Sigmoid colon (tissue), 7 donors: ENCODE measurements around the gene TRPM4. TPM values are rescaled to one million over a fixed set of nuclear protein-coding genes. Genes with fewer than 3 reads are reported as not detected.
"Not testable (repeated sequence)": the region's sequence is repeated elsewhere in the genome, so short reads cannot be mapped to it uniquely, and the experiment has no call there.

Experiments
- DNase-seq: peaks from one replicate; pipeline ENCODE4 v3.0.0-alpha.2; 2019
- H3K27ac ChIP-seq, 4 donors: fragments of 200-600 bp; sonication (generic); one replicate each; pipeline ENCODE4 v1.5.1; 2016 to 2019; ENCODE audit warnings: mild to moderate bottlenecking in 1 of 4
- H3K27me3 ChIP-seq, 3 donors: fragments of 200-600 bp; sonication (generic); one replicate each; pipeline ENCODE4 v1.5.1; 2019; ENCODE audit warnings: mild to moderate bottlenecking in 1 of 3
- H3K36me3 ChIP-seq, 4 donors: fragments of 200-600 bp; sonication (generic); one replicate each; pipeline ENCODE4 v1.5.1; 2016 to 2019
- H3K4me1 ChIP-seq, 4 donors: fragments of 200-600 bp; sonication (generic); one replicate each; pipeline ENCODE4 v1.5.1; 2017 to 2019
- H3K4me3 ChIP-seq, 4 donors: fragments of 200-600 bp; sonication (generic); one replicate each; pipeline ENCODE4 v1.5.1; 2017 to 2019; ENCODE audit warnings: mild to moderate bottlenecking in 2 of 4, moderate library complexity in 1 of 4
- H3K9me3 ChIP-seq, 4 donors: fragments of 200-600 bp in 3 of 4; sonication (generic) in 3 of 4; one replicate each; pipeline versions ENCODE4 v1.5.1 to v1.6.1; 2013 to 2019
- EP300 ChIP-seq, 4 donors: sonication (generic); formaldehyde crosslinking; IDR thresholded peaks; one replicate each; pipeline ENCODE4 v1.6.1; 2017; ENCODE audit warnings: antibody characterized with exemption in 4 of 4
- POLR2A ChIP-seq, 2 donors: fragments of 450-650 bp; IDR thresholded peaks; one replicate each; pipeline ENCODE4 v1.6.1; 2016; ENCODE audit warnings: antibody characterized with exemption in 2 of 2, mild to moderate bottlenecking in 2 of 2, moderate library complexity in 2 of 2
- POLR2AphosphoS5 ChIP-seq, 4 donors: sonication (generic); formaldehyde crosslinking; IDR thresholded peaks; one replicate each; pipeline ENCODE4 v1.6.1; 2017; ENCODE audit warnings: antibody characterized with exemption in 4 of 4
- WGBS, 2 donors: extraction: QIAGEN DNeasy Blood & Tissue Kit; methylation state at CpG; one replicate each; pipeline ENCODE4 v1.1.7; 2013; 5-methylcytosine and 5-hydroxymethylcytosine counted together
- intact Hi-C: fragments of 100-400 bp; cut with DNase I; formaldehyde crosslinking; loops from one replicate; pipeline ENCODE4 v1.15.1; 2023
- polyA plus RNA-seq, 3 donors: library from polyadenylated mRNA; stranded (reverse); fragments of 200-250 nt; gene quantifications; one replicate each; pipeline ENCODE4 v1.2.3, GENCODE V29; 2013
- total RNA-seq, 4 donors: library from RNA; depleted of rRNA; stranded (reverse); fragments of >200 nt; gene quantifications; one replicate each; pipeline ENCODE4 v1.1.0, GENCODE V29; 2016
- TF ChIP-seq, protein P1 (sequence below), 4 experiments: fragments of 450-650 bp in 3 of 4; fragments of 200-600 bp in 1 of 4; IDR thresholded peaks; one replicate each; pipeline ENCODE4 v1.5.1; 2016 to 2019; ENCODE audit warnings: antibody characterized with exemption in 4 of 4, mild to moderate bottlenecking in 3 of 4, moderate library complexity in 2 of 4
- donor health status: healthy with polysubstance abuse.
- donor health status: Bipolar disorder and iron deficiency.
- donor health status: healthy.

Gene TRPM4
- total and polyA plus RNA-seq, 7 donors, result 7.9 to 166 (median 18.0) TPM

DNA sequence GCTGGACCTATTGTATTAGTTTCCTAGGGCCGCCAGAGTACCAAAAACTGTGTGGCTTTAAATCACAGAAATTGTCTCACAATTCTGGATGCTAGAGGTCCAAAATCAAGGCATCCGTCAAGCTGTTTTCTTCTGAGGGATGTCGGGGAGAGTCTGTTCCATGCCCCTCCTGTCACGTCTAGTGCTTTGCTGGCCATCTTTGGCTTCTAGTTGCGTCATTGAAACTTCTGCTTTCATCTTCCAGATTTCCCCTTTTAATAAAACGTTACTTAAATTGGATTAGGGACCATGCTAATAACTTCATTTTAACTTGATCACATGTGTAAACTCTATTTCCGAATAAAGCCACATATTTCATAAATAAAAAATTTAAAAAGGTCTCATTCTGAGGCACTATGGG lies 47.5 kb downstream of the TRPM4 start:
- TF ChIP-seq, protein P1, sequence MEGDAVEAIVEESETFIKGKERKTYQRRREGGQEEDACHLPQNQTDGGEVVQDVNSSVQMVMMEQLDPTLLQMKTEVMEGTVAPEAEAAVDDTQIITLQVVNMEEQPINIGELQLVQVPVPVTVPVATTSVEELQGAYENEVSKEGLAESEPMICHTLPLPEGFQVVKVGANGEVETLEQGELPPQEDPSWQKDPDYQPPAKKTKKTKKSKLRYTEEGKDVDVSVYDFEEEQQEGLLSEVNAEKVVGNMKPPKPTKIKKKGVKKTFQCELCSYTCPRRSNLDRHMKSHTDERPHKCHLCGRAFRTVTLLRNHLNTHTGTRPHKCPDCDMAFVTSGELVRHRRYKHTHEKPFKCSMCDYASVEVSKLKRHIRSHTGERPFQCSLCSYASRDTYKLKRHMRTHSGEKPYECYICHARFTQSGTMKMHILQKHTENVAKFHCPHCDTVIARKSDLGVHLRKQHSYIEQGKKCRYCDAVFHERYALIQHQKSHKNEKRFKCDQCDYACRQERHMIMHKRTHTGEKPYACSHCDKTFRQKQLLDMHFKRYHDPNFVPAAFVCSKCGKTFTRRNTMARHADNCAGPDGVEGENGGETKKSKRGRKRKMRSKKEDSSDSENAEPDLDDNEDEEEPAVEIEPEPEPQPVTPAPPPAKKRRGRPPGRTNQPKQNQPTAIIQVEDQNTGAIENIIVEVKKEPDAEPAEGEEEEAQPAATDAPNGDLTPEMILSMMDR (IDR thresholded peaks at IDR 0.05), result no peak
- TF ChIP-seq POLR2A (IDR thresholded peaks at IDR 0.05) (no peak), POLR2AphosphoS5 (IDR thresholded peaks at IDR 0.05) (no peak), EP300 (IDR thresholded peaks at IDR 0.05) (no peak)
- Histone ChIP-seq H3K4me3 (no peak overlapping the region), H3K4me1 (peaks cover 0 to 8% (median under 1%) of the 10 kb centered on the region in 4 donors), H3K9me3 (no peaks in the 10 kb centered on the region), H3K27ac (no peak overlapping the region), H3K27me3 (no peaks in the 10 kb centered on the region), H3K36me3 (peaks cover 0 to 51% (median 8%) of the 10 kb centered on the region in 4 donors)
- no peak for DNase-seq
- WGBS, 2 donors, result 81 to 89% methylated on average over 7 of the region's 7 CpGs
- intact Hi-C loops, result loop anchor here (5.0 kb wide), 3 partner anchors 58 to 128 kb away; no protein-coding TSS in a partner anchor

DNA sequence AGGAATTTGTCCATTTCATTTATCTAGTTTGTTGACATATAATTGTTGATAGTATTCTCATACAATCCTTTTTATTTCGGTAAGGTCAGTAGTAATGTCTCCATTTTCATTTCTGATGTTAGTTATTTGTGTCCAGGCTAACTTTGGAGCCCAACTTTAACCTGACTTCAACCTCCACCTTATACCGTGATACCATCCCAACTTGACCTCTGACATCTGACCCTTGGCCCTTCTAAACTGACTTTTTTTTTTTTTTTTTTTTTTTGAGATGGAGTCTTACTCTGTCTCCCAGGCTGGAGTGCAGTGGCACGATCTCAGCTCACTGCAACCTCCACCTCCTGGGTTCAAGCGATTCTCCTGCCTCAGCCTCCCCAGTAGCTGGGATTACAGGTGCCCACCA lies 51.9 kb downstream of the TRPM4 start:
- intact Hi-C loops, result loop anchor here (5.0 kb wide), 3 partner anchors 62 to 132 kb away; no protein-coding TSS in a partner anchor
- H3K4me3 ChIP-seq, DNase-seq, H3K9me3 ChIP-seq, H3K27me3 ChIP-seq, H3K36me3 ChIP-seq: not testable (repeated sequence)
- Histone ChIP-seq H3K4me1 (peaks cover 0 to 18% (median 6%) of the 10 kb centered on the region in 4 donors), H3K27ac (peak overlapping the region in 1 of 4 donors; percentile 86)
- 74 to 88% methylated on average over 4 of the region's 4 CpGs for WGBS, 2 donors

DNA sequence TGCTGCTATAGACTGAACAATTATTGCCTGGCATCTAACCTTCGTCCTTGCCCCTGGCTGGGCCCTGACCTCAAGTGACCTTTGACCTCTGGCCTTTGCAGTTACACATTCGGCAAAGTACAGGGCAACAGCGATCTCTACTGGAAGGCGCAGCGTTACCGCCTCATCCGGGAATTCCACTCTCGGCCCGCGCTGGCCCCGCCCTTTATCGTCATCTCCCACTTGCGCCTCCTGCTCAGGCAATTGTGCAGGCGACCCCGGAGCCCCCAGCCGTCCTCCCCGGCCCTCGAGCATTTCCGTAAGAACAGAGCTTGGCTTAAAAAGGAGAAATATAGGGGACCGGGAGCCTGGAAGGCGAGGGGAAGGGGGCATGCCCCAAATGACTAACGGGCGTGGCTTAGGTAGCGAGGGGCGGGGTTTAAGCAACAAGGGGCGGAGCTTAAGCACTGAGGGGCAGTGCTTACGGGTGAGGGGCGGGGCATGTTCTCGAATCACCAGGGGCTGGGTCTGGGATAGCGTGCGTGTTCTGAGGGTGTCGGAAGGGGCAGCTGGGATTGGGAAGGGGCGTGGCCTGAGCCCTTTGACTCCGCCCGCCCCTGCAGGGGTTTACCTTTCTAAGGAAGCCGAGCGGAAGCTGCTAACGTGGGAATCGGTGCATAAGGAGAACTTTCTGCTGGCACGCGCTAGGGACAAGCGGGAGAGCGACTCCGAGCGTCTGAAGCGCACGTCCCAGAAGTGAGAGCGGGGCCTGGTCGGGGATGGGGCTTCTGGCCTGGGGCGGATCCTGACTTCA lies 52.7 kb downstream of the TRPM4 start:
- Histone ChIP-seq H3K4me3 (peak overlapping the region; percentile 19 to 45 (median 30)), H3K4me1 (peaks cover 0 to 18% (median 6%) of the 10 kb centered on the region in 4 donors), H3K27ac (peak overlapping the region in 3 of 4 donors; percentile 27 to 86 (median 45)), H3K36me3 (peaks cover 0 to 7% (median 3%) of the 10 kb centered on the region in 4 donors), H3K27me3 (no peaks in the 10 kb centered on the region), H3K9me3 (no peaks in the 10 kb centered on the region)
- intact Hi-C loops, result no loop called here
- WGBS, 2 donors, result 53 to 80% methylated on average over 50 of the region's 50 CpGs
- no peak for TF ChIP-seq EP300 (IDR thresholded peaks at IDR 0.05)
- TF ChIP-seq, protein P1 (IDR thresholded peaks at IDR 0.05), result no peak
- TF ChIP-seq POLR2A (IDR thresholded peaks at IDR 0.05), result no peak
- no peak for TF ChIP-seq POLR2AphosphoS5 (IDR thresholded peaks at IDR 0.05)
- peak; percentile 84 for DNase-seq

DNA sequence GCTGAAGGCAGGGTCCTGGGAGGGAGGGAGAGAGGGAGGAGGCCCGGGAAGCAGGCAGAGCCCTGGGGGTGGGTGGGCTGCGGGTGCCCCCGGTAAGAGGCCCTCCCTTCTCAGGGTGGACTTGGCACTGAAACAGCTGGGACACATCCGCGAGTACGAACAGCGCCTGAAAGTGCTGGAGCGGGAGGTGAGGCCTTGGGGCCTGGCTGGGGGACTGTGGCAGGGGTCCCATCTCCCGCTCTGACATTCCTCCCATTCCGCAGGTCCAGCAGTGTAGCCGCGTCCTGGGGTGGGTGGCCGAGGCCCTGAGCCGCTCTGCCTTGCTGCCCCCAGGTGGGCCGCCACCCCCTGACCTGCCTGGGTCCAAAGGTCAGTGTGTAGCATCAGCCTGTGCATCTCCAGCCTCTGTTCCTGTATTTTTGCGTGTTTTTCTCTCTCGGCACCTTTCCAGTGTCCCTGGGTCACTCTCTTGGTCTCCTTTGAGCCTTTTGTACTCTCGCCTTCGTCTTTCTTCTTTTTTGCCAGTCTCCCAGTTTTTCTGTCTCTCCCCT lies 53.4 kb downstream of the TRPM4 start:
- intact Hi-C loops, result no loop called here
- H3K4me1 ChIP-seq, result peaks cover 0 to 18% (median 6%) of the 10 kb centered on the region in 4 donors
- TF ChIP-seq EP300 (IDR thresholded peaks at IDR 0.05) (no peak), POLR2AphosphoS5 (IDR thresholded peaks at IDR 0.05) (no peak), POLR2A (IDR thresholded peaks at IDR 0.05) (no peak)
- TF ChIP-seq, protein P1 (IDR thresholded peaks at IDR 0.05), result no peak
- H3K4me3 ChIP-seq, result peak overlapping the region; percentile 19 to 45 (median 30)
- H3K36me3 ChIP-seq, result peaks cover 0 to 6% (median 1%) of the 10 kb centered on the region in 4 donors
- H3K27ac ChIP-seq, result peak overlapping the region in 2 of 4 donors; percentile 27 to 86
- H3K27me3 ChIP-seq, result no peaks in the 10 kb centered on the region
- WGBS, 2 donors, result 78 to 83% methylated on average over 19 of the region's 19 CpGs
- no peaks in the 10 kb centered on the region for H3K9me3 ChIP-seq
- DNase-seq, result no peak

DNA sequence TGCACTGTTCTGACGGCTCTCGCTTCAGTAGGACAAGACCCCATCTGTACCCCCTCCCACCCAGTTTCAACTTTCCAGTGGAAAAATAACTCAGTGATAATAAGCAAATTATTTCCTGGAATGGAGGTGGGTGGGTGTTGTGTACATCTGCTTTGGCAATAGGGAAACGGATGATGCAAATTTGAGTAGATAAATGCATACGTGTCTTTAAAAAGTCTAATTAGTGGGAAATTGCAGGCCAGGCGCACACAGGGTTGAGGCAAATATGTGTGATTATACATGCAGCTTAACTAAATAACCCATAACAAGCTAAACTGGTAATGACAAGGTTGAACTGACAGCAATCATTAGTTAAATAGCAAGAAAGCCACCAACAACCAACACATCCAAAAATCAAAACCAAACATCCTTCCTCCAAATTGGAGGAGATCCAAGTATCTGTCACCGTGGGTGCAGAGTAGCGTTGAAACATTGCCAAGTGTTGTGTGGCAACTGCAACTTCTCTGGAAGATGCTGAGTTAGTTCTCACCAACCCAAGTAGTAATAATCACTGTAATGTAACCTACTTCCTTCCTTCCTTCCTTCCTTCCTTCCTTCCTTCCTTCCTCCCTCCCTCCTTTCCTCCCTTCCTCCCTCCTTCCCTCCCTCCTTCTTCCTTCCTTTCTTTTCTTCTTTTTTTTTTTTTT lies 54.6 kb downstream of the TRPM4 start:
- WGBS, 2 donors, result 61 to 70% methylated on average over 7 of the region's 7 CpGs
- H3K27me3 ChIP-seq, result no peaks in the 10 kb centered on the region
- H3K4me3 ChIP-seq, result no peak overlapping the region
- TF ChIP-seq, protein P1 (IDR thresholded peaks at IDR 0.05), result no peak
- TF ChIP-seq POLR2AphosphoS5 (IDR thresholded peaks at IDR 0.05) (no peak), EP300 (IDR thresholded peaks at IDR 0.05) (no peak), POLR2A (IDR thresholded peaks at IDR 0.05) (no peak)
- DNase-seq, result no peak
- H3K36me3 ChIP-seq, result peaks cover 0 to 6% (median 0%) of the 10 kb centered on the region in 4 donors
- no peak overlapping the region for H3K27ac ChIP-seq
- intact Hi-C loops, result no loop called here
- H3K9me3 ChIP-seq, result no peaks in the 10 kb centered on the region
- H3K4me1 ChIP-seq, result peaks cover 0 to 18% (median 6%) of the 10 kb centered on the region in 4 donors
